ENCODE measurements around the gene SH3RF3. TPM values are rescaled to one million over a fixed set of nuclear protein-coding genes. Genes with fewer than 3 reads are reported as not detected.

SH3RF3 gene
- total RNA-seq, 1 donor from 2014 or later: 1.3 TPM

- Mint-ChIP-seq H3K27me3 (peaks cover 19% of the 10 kb centered on the region), H3K4me1 (ENCODE audit: low read depth) (peaks cover 4% of the 10 kb centered on the region), H3K27ac (no peak overlapping the region), H3K4me3 (ENCODE audit: low read depth) (no peak overlapping the region), H3K9me3 (ENCODE audit: low read depth) (no peaks in the 10 kb centered on the region), H3K36me3 (ENCODE audit: insufficient read depth) (no peaks in the 10 kb centered on the region)
- no peak for DNase-seq (ENCODE audit: low spot score, unreplicated experiment)
- no peak for TF ChIP-seq CTCF (IDR thresholded peaks at IDR 0.05; ENCODE audit: unreplicated experiment)
Measured at GRCh38 chr2:109381327-109381820, 252.4 kb downstream of the SH3RF3 start.

GRCh38 chr2:109382226-109382895 is 253.4 kb downstream of the SH3RF3 start:
- Mint-ChIP-seq H3K27me3 (peaks cover 20% of the 10 kb centered on the region), H3K4me1 (ENCODE audit: low read depth) (peaks cover 4% of the 10 kb centered on the region), H3K9me3 (ENCODE audit: low read depth) (no peaks in the 10 kb centered on the region), H3K36me3 (ENCODE audit: insufficient read depth) (no peaks in the 10 kb centered on the region), H3K4me3 (ENCODE audit: low read depth) (no peak overlapping the region), H3K27ac (no peak overlapping the region)
- TF ChIP-seq CTCF (IDR thresholded peaks at IDR 0.05; ENCODE audit: unreplicated experiment): no peak
- no peak for DNase-seq (ENCODE audit: low spot score, unreplicated experiment)

GRCh38 chr2:109382951-109383350 is 253.9 kb downstream of the SH3RF3 start:
- H3K27ac Mint-ChIP-seq: no peak overlapping the region
- H3K36me3 Mint-ChIP-seq (ENCODE audit: insufficient read depth): no peaks in the 10 kb centered on the region
- no peaks in the 10 kb centered on the region for H3K9me3 Mint-ChIP-seq (ENCODE audit: low read depth)
- no peak overlapping the region for H3K4me3 Mint-ChIP-seq (ENCODE audit: low read depth)
- DNase-seq (ENCODE audit: low spot score, unreplicated experiment): no peak
- no peak for TF ChIP-seq CTCF (IDR thresholded peaks at IDR 0.05; ENCODE audit: unreplicated experiment)
- H3K4me1 Mint-ChIP-seq (ENCODE audit: low read depth): peaks cover 4% of the 10 kb centered on the region
- peaks cover 22% of the 10 kb centered on the region for H3K27me3 Mint-ChIP-seq

- H3K36me3 Mint-ChIP-seq (ENCODE audit: insufficient read depth): no peaks in the 10 kb centered on the region
Measured at GRCh38 chr2:109383505-109384307, 254.7 kb downstream of the SH3RF3 start.

More at GRCh38 chr2:109383505-109384307, 254.7 kb downstream of the SH3RF3 start:
- no peak for DNase-seq (ENCODE audit: low spot score, unreplicated experiment)
- no peak overlapping the region for H3K4me3 Mint-ChIP-seq (ENCODE audit: low read depth)
- H3K9me3 Mint-ChIP-seq (ENCODE audit: low read depth): no peaks in the 10 kb centered on the region
- peak overlapping the region; percentile 34 for H3K27ac Mint-ChIP-seq
- H3K4me1 Mint-ChIP-seq (ENCODE audit: low read depth): peaks cover 4% of the 10 kb centered on the region
- H3K27me3 Mint-ChIP-seq: peaks cover 18% of the 10 kb centered on the region
- TF ChIP-seq CTCF (IDR thresholded peaks at IDR 0.05; ENCODE audit: unreplicated experiment): no peak
